ENCODE data around the gene DNAJC22.
"Not testable (repeated sequence)": the region's sequence is repeated elsewhere in the genome, so short reads cannot be mapped to it uniquely, and the experiment has no call there.

The DNAJC22 gene

DNA sequence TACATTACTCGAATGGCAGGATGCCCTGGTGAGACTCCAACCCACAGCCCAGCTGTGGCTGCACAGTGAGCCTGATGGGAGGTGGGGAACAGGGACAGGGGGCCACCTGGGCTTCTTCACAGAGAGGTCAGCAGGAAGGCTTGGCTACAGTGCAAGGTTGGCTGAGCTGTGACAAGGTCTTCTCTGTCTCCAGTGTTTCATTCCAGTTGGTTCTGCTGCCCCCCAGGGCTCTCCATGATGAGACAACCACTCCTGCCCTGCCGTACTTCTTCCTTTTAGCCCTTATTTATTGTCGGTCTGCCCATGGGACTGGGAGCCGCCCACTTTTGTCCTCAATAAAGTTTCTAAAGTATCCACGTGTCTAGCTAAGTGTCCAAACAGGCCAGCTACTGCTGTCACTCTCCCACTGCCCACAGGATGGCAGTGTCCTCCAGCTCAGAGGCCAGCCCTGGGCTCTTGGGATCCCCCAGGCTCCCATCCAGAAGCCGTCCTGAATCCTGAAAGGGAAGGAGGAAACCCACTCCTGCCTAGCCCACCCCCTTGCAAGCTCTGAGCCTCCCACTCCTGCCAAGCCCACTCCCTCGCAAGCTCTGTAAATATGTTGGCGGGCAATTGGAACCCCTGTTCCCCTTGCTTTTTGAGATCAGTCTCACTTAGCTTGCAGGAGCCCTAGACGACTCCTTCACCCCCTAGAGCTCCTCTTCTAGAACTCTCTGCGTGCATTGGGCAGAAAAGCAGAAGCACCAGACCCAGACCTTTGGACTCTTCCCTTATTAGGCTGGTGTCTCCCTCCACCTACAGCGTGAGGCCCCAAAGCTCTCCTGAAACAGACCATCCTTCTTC lies 15.1 kb upstream of the DNAJC22 start:
- DNase-seq = peak in 41 of 51 donors; percentile 1 to 75 (median 37)

DNA sequence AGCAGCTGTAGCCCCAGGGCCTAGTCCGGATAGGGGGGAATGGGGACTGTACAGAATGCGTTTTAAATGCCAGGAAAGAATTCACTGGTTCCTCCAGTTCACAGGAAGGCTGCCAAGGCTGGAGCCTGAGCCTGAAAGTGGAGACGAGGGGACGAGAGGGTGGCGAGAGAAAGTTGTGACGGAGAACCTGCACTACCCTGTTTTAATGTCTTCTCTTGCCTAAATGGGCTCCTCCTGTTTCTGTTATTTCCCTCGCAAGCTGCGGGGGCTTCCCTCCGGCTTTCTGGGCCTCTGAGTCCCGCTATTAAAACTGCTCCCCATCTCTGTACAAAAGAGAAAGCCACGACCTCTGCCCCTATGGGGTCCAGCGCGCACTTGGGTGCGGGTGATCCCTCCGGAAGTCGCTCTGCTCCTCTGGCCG lies 14.2 kb upstream of the DNAJC22 start:
- DNase-seq = no peak

DNA sequence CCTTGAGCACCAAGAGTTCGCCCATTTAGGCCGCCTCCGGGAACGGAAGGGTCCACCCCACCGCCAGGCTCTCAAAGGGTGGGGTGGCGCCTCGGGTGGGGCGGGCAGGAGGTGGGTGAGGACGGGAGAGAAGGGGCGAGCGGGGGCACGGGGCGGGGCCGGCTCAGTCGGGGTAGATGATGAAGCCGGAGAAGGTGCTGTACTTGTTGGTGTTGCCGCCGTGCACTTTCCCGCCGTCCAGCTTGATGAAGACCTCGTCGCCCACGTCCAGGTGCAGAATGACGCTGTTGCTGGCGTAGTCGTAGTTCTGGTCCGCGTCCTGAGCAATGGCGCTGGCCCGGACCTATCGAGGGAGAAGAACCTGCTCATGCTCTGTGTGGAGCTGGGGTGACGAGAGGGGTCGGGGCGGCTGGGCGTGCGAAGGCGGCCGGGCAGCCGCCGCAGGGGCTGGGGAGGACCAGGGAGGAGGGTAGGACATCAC lies 13.8 kb upstream of the DNAJC22 start:
- DNase-seq = no peak

DNA sequence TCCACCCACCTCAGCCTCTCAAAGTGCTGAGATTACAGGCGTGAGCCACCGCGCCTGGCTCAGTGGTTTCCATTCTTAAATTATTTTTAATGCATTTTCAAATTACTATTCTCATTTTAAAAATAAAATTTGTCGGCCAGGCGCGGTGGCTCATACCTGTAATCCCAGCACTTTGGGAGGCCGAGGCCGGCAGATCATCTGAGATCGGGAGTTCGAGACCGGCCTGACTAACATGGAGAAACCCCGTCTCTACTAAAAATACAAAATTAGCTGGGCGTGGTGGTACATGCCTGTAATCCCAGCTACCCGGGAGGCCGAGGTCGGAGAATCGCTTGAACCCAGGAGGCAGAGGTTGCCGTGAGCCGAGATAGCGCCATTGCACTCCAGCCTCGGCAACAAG lies 12.9 kb upstream of the DNAJC22 start:
- not testable (repeated sequence) for DNase-seq

DNA sequence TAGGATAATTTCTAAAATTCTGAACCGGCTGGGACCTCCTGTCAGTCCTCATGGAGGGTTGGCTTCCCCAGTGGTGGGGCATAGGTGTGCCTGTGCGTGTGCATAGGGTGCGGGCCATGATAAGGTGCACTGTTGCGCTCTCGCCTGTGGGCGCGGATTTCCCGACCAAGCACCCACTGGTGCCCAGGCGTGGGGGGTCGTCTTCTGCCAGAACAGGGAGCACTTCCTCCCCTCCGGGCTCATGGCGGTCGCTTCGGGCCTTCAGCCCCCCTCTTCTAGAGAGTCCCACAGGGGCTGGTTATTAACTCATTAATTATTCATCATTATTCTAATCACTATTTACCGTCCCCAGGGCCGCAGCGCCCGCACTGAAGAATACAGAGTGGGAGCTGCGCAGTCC lies 12.5 kb upstream of the DNAJC22 start:
- no peak for DNase-seq

DNA sequence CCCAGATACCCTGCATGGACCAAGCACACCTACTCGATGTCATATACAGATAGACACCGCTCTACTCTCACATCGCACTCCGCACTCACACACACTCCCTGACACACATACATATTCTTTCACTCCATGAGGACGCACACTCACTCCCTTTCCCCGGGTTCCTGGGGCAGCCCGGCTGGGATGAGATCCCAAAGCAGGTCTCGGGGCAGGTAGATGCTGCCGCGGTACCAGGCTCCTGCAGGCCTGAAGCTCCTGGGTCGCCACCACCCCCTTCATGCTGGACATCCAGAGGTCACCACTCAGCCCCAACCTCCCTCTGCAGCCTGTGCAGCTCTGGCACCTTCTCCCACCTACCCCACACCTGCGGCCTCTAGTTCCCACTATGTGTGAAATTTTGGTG lies 12.0 kb upstream of the DNAJC22 start:
- no peak for DNase-seq

- DNase-seq = no peak
These were observed 11.4 kb upstream of the DNAJC22 start for GRCh38 chr12:49335118-49335954.

- DNase-seq = no peak
These were observed 10.6 kb upstream of the DNAJC22 start for GRCh38 chr12:49335955-49336644.

DNA sequence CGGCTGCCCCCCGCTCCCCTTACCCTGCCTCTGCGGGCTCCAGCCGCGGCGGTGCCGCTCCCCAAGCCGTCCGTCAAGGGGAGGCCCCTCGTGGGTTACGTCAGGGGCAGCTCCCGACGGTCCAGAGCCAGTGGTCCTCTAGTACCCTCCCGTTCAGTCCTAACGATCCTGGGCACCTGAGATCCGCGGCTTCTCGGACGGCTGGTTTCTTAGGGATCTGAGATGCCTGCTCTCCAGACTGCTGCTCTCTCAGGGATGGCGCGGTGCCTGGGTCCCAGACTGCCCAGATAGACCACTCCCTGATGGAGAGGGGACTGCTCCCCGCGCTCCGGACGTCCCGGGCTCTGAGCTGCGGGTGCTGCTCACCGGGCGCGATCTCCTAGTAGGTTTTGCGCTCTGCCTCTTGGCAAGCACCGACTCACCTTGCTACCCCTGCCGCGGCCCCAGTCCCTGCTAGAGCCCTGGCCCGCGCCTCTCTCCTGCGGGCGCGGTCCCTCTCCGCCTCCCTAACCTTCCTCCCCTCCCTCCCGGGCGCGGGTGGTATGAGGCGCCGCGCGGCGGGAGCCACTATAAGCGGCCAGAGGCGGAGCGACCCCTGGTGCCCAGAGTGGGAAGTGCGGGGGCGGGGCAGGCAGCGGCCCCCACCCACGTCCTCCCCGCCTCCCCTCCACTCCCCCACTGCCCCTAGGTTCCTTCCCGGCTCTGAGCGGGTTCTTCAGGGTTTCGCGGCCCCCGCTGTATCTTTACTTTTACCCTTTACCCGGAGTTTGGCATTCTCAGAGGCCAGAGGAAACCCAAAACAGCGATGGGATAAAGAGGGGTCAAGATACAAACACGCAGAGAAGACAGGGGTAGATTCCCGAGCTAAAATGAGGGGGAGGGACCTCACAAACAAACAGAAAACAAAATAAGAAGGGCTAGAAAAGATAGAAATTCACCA lies 9.8 kb upstream of the DNAJC22 start, which contains the start of gene C1QL4:
Gene C1QL4, minus strand, starts transcription at position 544 of the 940 bp plus-strand sequence. CDS start 711 bp downstream, outside the sequence.
- peak in 43 of 51 donors; percentile 5 to 83 (median 50) for DNase-seq

- DNase-seq = no peak
These were observed 7.7 kb upstream of the DNAJC22 start for GRCh38 chr12:49338830-49339463.

- DNase-seq = no peak
These were observed 7.2 kb upstream of the DNAJC22 start for GRCh38 chr12:49339464-49339861.

- no peak for DNase-seq
These were observed 6.4 kb upstream of the DNAJC22 start for GRCh38 chr12:49340095-49340870.

DNA sequence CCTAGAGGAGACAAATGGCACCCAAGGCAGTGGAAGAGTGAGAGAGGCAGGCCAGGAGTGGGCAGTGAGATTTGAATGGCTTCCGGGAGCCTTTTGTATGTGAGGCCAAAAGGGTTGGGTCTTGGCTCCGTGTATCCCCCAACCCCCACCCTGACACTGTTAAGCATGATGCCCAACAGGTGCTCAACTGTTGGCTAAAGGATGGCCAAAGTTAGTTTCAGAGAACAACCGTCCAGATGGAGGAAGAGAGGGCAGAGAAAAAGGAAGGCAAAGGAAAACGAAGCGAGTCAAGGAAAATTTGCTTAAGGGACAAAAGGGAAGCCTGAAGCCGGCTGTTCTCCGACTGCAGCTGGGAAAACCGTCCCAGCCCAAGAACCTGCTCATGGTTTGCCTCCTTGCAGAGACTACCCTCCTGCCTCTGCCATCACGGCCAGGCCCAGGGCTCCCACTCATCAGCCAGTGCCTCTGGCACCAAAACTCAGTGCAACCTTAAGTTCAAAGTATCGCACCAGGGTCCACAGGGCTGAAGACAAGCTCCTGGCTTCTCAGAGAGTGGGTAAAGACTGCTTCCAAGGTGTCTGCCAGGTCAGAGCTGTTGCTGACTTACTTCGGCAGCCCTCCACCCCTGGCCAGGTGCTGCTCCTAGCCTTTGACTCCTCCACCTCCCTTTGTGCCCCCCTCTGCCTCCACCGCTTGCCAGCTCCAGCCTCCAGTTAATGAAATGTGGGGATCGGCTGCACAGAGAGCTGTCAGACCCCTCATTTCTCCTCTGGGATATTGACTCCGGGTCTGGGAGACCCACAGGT lies 5.5 kb upstream of the DNAJC22 start:
- no peak for DNase-seq

- no peak for DNase-seq
These were observed 5.0 kb upstream of the DNAJC22 start for GRCh38 chr12:49341777-49342065.

DNA sequence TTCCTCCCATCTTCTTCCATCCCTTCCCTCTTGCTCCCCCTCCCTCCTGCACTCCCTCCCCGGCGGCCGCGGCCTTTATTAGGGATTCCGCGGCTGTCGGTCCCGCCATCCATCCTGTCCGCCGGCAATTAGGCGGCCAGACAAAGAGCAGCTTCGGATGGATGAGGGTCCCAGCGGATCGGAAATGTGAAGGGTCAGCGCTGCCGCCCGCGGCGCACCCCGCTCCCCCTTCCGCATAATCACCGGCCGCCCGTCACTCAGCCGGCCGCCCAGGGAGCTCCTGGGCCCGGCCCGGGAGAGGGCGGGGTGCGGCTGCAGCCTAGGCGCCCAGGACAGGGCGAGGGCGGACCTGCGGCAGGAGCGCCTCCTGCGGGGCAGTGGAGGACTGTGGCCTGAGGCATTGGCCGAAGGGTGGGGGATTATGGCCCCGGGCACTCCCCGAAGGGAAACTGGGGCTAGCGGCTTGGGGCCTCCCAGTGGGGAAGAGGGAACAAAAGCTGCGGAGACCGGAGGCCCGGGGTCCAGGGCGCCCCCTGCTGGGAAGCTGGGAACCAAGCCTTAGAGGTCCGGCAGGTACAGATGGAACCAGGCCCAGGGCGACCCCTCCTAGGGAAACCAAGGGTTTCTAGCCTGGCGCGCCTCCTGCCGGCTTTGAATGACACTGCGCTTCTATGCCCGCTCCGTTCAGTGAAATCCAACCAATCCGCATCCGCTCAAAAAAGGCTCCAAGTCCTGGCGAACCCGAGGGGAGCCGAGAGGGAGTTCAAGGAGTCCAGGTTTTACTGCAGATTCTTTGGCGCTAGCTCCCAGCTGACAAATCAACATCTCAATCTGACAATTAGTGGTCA lies 4.4 kb upstream of the DNAJC22 start:
- DNase-seq = peak in 44 of 51 donors; percentile 9 to 78 (median 49)

DNA sequence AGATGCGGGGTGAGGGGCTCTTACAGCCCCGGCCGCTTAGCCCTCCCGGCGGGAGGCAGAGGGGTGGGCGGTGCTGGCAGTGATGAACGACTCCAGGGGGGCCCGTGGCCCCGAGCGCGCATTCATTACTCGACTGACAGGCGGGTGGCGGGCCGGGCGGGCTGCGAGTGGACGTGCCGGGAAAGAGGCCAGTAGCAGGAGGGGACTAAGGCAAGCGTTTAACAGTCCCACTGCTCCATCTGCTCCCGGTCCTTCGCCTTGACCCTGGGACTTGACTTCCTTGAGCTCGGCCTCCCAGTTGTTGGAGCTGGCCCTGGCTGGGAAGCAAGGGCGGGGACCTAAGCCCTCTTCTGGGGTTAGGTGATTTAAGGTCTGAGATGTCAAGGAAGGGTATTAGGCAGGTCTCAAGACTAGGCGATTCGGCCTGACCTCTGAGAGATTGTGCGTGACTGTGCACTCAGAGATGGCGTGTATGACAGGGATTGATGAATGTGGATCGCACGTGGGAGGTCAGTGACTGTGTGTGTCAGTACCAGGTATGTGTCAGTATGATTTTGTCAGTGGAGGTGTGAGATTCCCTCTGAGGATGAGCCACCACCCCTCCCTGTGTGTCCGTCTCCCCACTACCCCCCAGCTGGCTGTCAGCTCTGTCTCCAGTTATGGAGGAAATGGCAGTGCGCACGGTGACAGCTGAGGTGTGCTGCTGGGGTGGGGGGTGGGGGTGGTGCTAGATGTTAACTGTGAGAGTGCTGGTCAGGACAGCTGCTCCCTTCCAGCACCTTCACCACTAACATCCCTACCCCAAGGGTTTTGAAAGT lies 3.6 kb upstream of the DNAJC22 start:
- DNase-seq = peak in 4 of 51 donors; percentile 13 to 38 (median 34)

Data from hypothalamus (tissue), 51 donors.